HUES48 (cell line): ENCODE results near the gene MMUT.
"Not testable (repeated sequence)": the region's sequence is repeated elsewhere in the genome, so short reads cannot be mapped to it uniquely, and the experiment has no call there.

Source experiments
- H3K27ac ChIP-seq: one replicate; pipeline ENCODE4 v1.7.0; 2013; ENCODE audit warnings: low read depth, low read length, inconsistent platforms
- H3K27me3 ChIP-seq: 2 replicates; pipeline ENCODE4 v1.6.1; 2013; ENCODE audit warnings: mild to moderate bottlenecking, low read length; ENCODE audit not compliant: control insufficient read depth, insufficient read depth
- H3K36me3 ChIP-seq: 2 replicates; pipeline ENCODE4 v1.6.1; 2013; ENCODE audit warnings: low read length; ENCODE audit not compliant: control insufficient read depth, insufficient read depth
- H3K4me1 ChIP-seq: 2 replicates; pipeline ENCODE4 v1.6.1; 2013; ENCODE audit warnings: mild to moderate bottlenecking, low read length; ENCODE audit not compliant: control insufficient read depth, insufficient read depth
- H3K4me3 ChIP-seq: 2 replicates; pipeline ENCODE4 v1.5.1; 2013; ENCODE audit warnings: mild to moderate bottlenecking, low read depth, low read length
- H3K9ac ChIP-seq: 2 replicates; pipeline ENCODE4 v1.6.1; 2013; ENCODE audit warnings: mild to moderate bottlenecking, low read depth, low read length, moderate library complexity
- H3K9me3 ChIP-seq: 2 replicates; pipeline ENCODE4 v1.6.1; 2013; ENCODE audit warnings: low read length; ENCODE audit not compliant: control insufficient read depth, insufficient read depth

MMUT gene

GRCh38 chr6:49479308-49479970, 16.4 kb upstream of the MMUT start:
- no peak overlapping the region for H3K4me3 ChIP-seq
- H3K9ac ChIP-seq = no peak overlapping the region
- no peaks in the 10 kb centered on the region; the same call in 1 of the 2 replicates for H3K9me3 ChIP-seq
- H3K27ac ChIP-seq = no peak overlapping the region
- H3K27me3 ChIP-seq = no peaks in the 10 kb centered on the region
- H3K4me1 ChIP-seq = no peaks in the 10 kb centered on the region
- H3K36me3 ChIP-seq = peaks cover 13% of the 10 kb centered on the region

GRCh38 chr6:49476564-49476963, 13.5 kb upstream of the MMUT start:
- H3K4me3 ChIP-seq = not testable (repeated sequence)
- H3K36me3 ChIP-seq = peaks cover 36% of the 10 kb centered on the region

GRCh38 chr6:49468042-49468441, 5.0 kb upstream of the MMUT start:
- no peak overlapping the region for H3K4me3 ChIP-seq
- 0 out of 2 replicates have a peak, but pooled peaks cover 6% of the 10 kb centered on the region for H3K4me1 ChIP-seq
- H3K9ac ChIP-seq = no peak overlapping the region
- peaks cover 27% of the 10 kb centered on the region for H3K36me3 ChIP-seq
- H3K9me3 ChIP-seq = no peaks in the 10 kb centered on the region
- H3K27me3 ChIP-seq = no peaks in the 10 kb centered on the region
- no peak overlapping the region for H3K27ac ChIP-seq

More at GRCh38 chr6:49476564-49476963, 13.5 kb upstream of the MMUT start:
- not testable (repeated sequence) for H3K27me3 ChIP-seq, H3K9ac ChIP-seq, H3K9me3 ChIP-seq, H3K27ac ChIP-seq, H3K4me1 ChIP-seq

GRCh38 chr6:49464691-49465090, 1.6 kb upstream of the MMUT start:
- no peaks in the 10 kb centered on the region for H3K9me3 ChIP-seq
- H3K9ac ChIP-seq = no peak overlapping the region
- peaks cover 11% of the 10 kb centered on the region; the same call in 1 of the 2 replicates for H3K4me1 ChIP-seq
- H3K4me3 ChIP-seq = peak overlapping the region; percentile 97
- no peaks in the 10 kb centered on the region for H3K27me3 ChIP-seq
- H3K36me3 ChIP-seq = no peaks in the 10 kb centered on the region; the same call in 1 of the 2 replicates
- H3K27ac ChIP-seq = no peak overlapping the region

GRCh38 chr6:49463612-49463967, 537 bp upstream of the MMUT start:
- Histone ChIP-seq H3K4me1 (peaks cover 11% of the 10 kb centered on the region; the same call in 1 of the 2 replicates), H3K9ac (peak overlapping the region; percentile 95), H3K36me3 (peaks cover 3% of the 10 kb centered on the region; the same call in 1 of the 2 replicates), H3K9me3 (no peaks in the 10 kb centered on the region), H3K27me3 (no peaks in the 10 kb centered on the region), H3K27ac (peak overlapping the region; percentile 94), H3K4me3 (peak overlapping the region; percentile 97)

GRCh38 chr6:49462599-49462926, 490 bp downstream of the MMUT start:
- peaks cover 11% of the 10 kb centered on the region; the same call in 1 of the 2 replicates for H3K4me1 ChIP-seq
- peak overlapping the region; percentile 37 for H3K27ac ChIP-seq
- H3K27me3 ChIP-seq = no peaks in the 10 kb centered on the region
- H3K9me3 ChIP-seq = no peaks in the 10 kb centered on the region
- H3K36me3 ChIP-seq = peaks cover 3% of the 10 kb centered on the region; the same call in 1 of the 2 replicates
- peak overlapping the region; percentile 97 for H3K4me3 ChIP-seq
- H3K9ac ChIP-seq = peak overlapping the region; percentile 49

GRCh38 chr6:49462071-49462470, 982 bp downstream of the MMUT start:
- Histone ChIP-seq H3K27ac (no peak overlapping the region), H3K4me1 (peaks cover 11% of the 10 kb centered on the region; the same call in 1 of the 2 replicates), H3K9me3 (no peaks in the 10 kb centered on the region), H3K36me3 (peaks cover 7% of the 10 kb centered on the region), H3K9ac (no peak overlapping the region), H3K27me3 (no peaks in the 10 kb centered on the region), H3K4me3 (peak overlapping the region; percentile 97)

- H3K27me3 ChIP-seq = no peaks in the 10 kb centered on the region
- peaks cover 5% of the 10 kb centered on the region; the same call in 1 of the 2 replicates for H3K4me1 ChIP-seq
- peaks cover 24% of the 10 kb centered on the region; the same call in 1 of the 2 replicates for H3K36me3 ChIP-seq
- H3K27ac ChIP-seq = no peak overlapping the region
- no peak overlapping the region for H3K4me3 ChIP-seq
- H3K9me3 ChIP-seq = no peaks in the 10 kb centered on the region
- no peak overlapping the region for H3K9ac ChIP-seq
Observed at GRCh38 chr6:49457771-49458170, 5.3 kb downstream of the MMUT start.

GRCh38 chr6:49454787-49455709, 8.0 kb downstream of the MMUT start:
- H3K4me3 ChIP-seq = no peak overlapping the region
- no peaks in the 10 kb centered on the region for H3K9me3 ChIP-seq

GRCh38 chr6:49453221-49453620, 9.8 kb downstream of the MMUT start:
- Histone ChIP-seq H3K27me3 (no peaks in the 10 kb centered on the region), H3K36me3 (peaks cover 48% of the 10 kb centered on the region), H3K9ac (no peak overlapping the region), H3K9me3 (no peaks in the 10 kb centered on the region), H3K4me1 (no peaks in the 10 kb centered on the region), H3K4me3 (no peak overlapping the region), H3K27ac (no peak overlapping the region)

More at GRCh38 chr6:49454787-49455709, 8.0 kb downstream of the MMUT start:
- Histone ChIP-seq H3K27me3 (no peaks in the 10 kb centered on the region), H3K4me1 (no peaks in the 10 kb centered on the region), H3K27ac (no peak overlapping the region), H3K36me3 (peaks cover 40% of the 10 kb centered on the region), H3K9ac (no peak overlapping the region)

GRCh38 chr6:49430866-49431265, 32.2 kb downstream of the MMUT start:
- Histone ChIP-seq H3K4me3 (no peak overlapping the region), H3K9ac (no peak overlapping the region), H3K9me3 (no peaks in the 10 kb centered on the region), H3K36me3 (peaks cover 24% of the 10 kb centered on the region), H3K4me1 (no peaks in the 10 kb centered on the region), H3K27ac (no peak overlapping the region), H3K27me3 (no peaks in the 10 kb centered on the region)
